Glutamatergic neuron (in vitro differentiated cells): ENCODE results near the gene JAML. TPM values are rescaled to one million over a fixed set of nuclear protein-coding genes. Genes with fewer than 3 reads are reported as not detected.

Source experiments
- DNase-seq: peaks from one replicate; pipeline ENCODE4 v3.0.0; 2022
- H3K27ac Mint-ChIP-seq: one replicate; pipeline ENCODE4 v1.8.0; 2020; ENCODE audit warnings: mild to moderate bottlenecking, mixed read lengths, inconsistent platforms; ENCODE audit not compliant: unreplicated experiment
- H3K27me3 Mint-ChIP-seq: one replicate; pipeline ENCODE4 v1.8.0; 2020; ENCODE audit warnings: mild to moderate bottlenecking, moderate library complexity, mixed read lengths, inconsistent platforms; ENCODE audit not compliant: unreplicated experiment
- H3K36me3 Mint-ChIP-seq: one replicate; pipeline ENCODE4 v1.8.0; 2020; ENCODE audit warnings: mild to moderate bottlenecking, mixed read lengths, inconsistent platforms; ENCODE audit not compliant: unreplicated experiment
- H3K4me1 Mint-ChIP-seq: one replicate; pipeline ENCODE4 v1.8.0; 2020; ENCODE audit warnings: mild to moderate bottlenecking, low read depth, mixed read lengths, inconsistent platforms; ENCODE audit not compliant: unreplicated experiment
- H3K4me3 Mint-ChIP-seq: one replicate; pipeline ENCODE4 v1.8.0; 2020; ENCODE audit warnings: mild to moderate bottlenecking, mixed read lengths, inconsistent platforms; ENCODE audit not compliant: unreplicated experiment
- H3K9me3 Mint-ChIP-seq: one replicate; pipeline ENCODE4 v1.8.0; 2020; ENCODE audit warnings: mild to moderate bottlenecking, moderate library complexity, mixed read lengths, inconsistent platforms; ENCODE audit not compliant: unreplicated experiment
- CTCF ChIP-seq: fragments of 200-600 bp; sonication (generic); IDR thresholded peaks from one replicate; pipeline ENCODE4 v1.5.0; 2021; ENCODE audit not compliant: partially characterized antibody, unreplicated experiment
- total RNA-seq: library from RNA; stranded (reverse); fragmentation: NEBNext Ultra II Directional; extraction: Animal tissue kit (Norgen Biotek cat#: 25700); gene quantifications from one replicate; pipeline ENCODE4 v1.2.1, GENCODE V29; 2021; ENCODE audit not compliant: unreplicated experiment

JAML gene
- total RNA-seq, 1 donor from 2014 or later: not detected

- no peak for TF ChIP-seq CTCF
- DNase-seq: no peak
- Mint-ChIP-seq H3K9me3 (no peaks in the 10 kb centered on the region), H3K4me3 (no peak overlapping the region), H3K4me1 (peaks cover 3% of the 10 kb centered on the region), H3K27ac (no peak overlapping the region), H3K27me3 (no peaks in the 10 kb centered on the region), H3K36me3 (no peaks in the 10 kb centered on the region)
Observed at GRCh38 chr11:118234833-118235232, 10.0 kb upstream of the JAML start.

GRCh38 chr11:118233850-118234249, 9.0 kb upstream of the JAML start:
- Mint-ChIP-seq H3K36me3 (no peaks in the 10 kb centered on the region), H3K4me3 (no peak overlapping the region), H3K27ac (no peak overlapping the region), H3K4me1 (peaks cover 3% of the 10 kb centered on the region), H3K9me3 (no peaks in the 10 kb centered on the region), H3K27me3 (no peaks in the 10 kb centered on the region)
- no peak for TF ChIP-seq CTCF
- DNase-seq: no peak

- no peaks in the 10 kb centered on the region for H3K9me3 Mint-ChIP-seq
- H3K27me3 Mint-ChIP-seq: no peaks in the 10 kb centered on the region
- no peak for DNase-seq
- TF ChIP-seq CTCF: no peak
- H3K4me1 Mint-ChIP-seq: peaks cover 3% of the 10 kb centered on the region
- no peak overlapping the region for H3K4me3 Mint-ChIP-seq
- no peaks in the 10 kb centered on the region for H3K36me3 Mint-ChIP-seq
- no peak overlapping the region for H3K27ac Mint-ChIP-seq
Observed at GRCh38 chr11:118233377-118233776, 8.6 kb upstream of the JAML start.

- no peaks in the 10 kb centered on the region for H3K27me3 Mint-ChIP-seq
- H3K36me3 Mint-ChIP-seq: no peaks in the 10 kb centered on the region
- H3K27ac Mint-ChIP-seq: no peak overlapping the region
- no peak for DNase-seq
- no peak for TF ChIP-seq CTCF
- no peak overlapping the region for H3K4me3 Mint-ChIP-seq
- peaks cover 3% of the 10 kb centered on the region for H3K4me1 Mint-ChIP-seq
- no peaks in the 10 kb centered on the region for H3K9me3 Mint-ChIP-seq
Observed at GRCh38 chr11:118232659-118233058, 7.8 kb upstream of the JAML start.

GRCh38 chr11:118231461-118231860, 6.7 kb upstream of the JAML start:
- no peak for TF ChIP-seq CTCF

More at GRCh38 chr11:118231461-118231860, 6.7 kb upstream of the JAML start:
- Mint-ChIP-seq H3K9me3 (no peaks in the 10 kb centered on the region), H3K4me3 (no peak overlapping the region), H3K36me3 (no peaks in the 10 kb centered on the region), H3K27me3 (peaks cover 1% of the 10 kb centered on the region), H3K27ac (no peak overlapping the region), H3K4me1 (peaks cover 2% of the 10 kb centered on the region)
- no peak for DNase-seq
